Smooth muscle cell (in vitro differentiated cells): ENCODE measurements around the gene KCNQ1OT1. TPM values are rescaled to one million over a fixed set of nuclear protein-coding genes. Genes with fewer than 3 reads are reported as not detected.
A peak's percentile ranks its signal among the peaks of the same experiment; 100 is the strongest.

Source experiments
- DNase-seq: peaks from one replicate; lab custom pipeline; 2025; ENCODE audit not compliant: unreplicated experiment; lab: John Stamatoyannopoulos, UW
- H2AFZ ChIP-seq: fragments of 200-600 bp; sonication (generic); 2 replicates; pipeline ENCODE4 v1.6.0; 2016; ENCODE audit warnings: antibody characterized with exemption, low read depth, mild to moderate bottlenecking
- H3F3A ChIP-seq: fragments of 200-600 bp; sonication (generic); 2 replicates; pipeline ENCODE4 v1.6.0; 2017; ENCODE audit warnings: antibody characterized with exemption, low read depth
- H3K27ac ChIP-seq: fragments of 200-600 bp; sonication (generic); 2 replicates; pipeline ENCODE4 v1.5.1; 2016; ENCODE audit warnings: low read depth, mild to moderate bottlenecking
- H3K27me3 ChIP-seq: fragments of 200-600 bp; sonication (generic); 2 replicates; pipeline ENCODE4 v1.6.1; 2016; ENCODE audit warnings: low read depth, mild to moderate bottlenecking
- H3K36me3 ChIP-seq: fragments of 200-600 bp; sonication (generic); 2 replicates; pipeline ENCODE4 v1.5.1; 2016; ENCODE audit warnings: low read depth
- H3K4me1 ChIP-seq: fragments of 200-600 bp; sonication (generic); 2 replicates; pipeline ENCODE4 v1.5.1; 2016; ENCODE audit warnings: low read depth
- H3K4me2 ChIP-seq: fragments of 200-600 bp; sonication (generic); 2 replicates; pipeline ENCODE4 v1.6.0; 2016; ENCODE audit warnings: mild to moderate bottlenecking
- H3K4me3 ChIP-seq: fragments of 200-600 bp; sonication (generic); 2 replicates; pipeline ENCODE4 v1.5.1; 2016; ENCODE audit warnings: mild to moderate bottlenecking
- H3K79me2 ChIP-seq: fragments of 200-600 bp; sonication (generic); 2 replicates; pipeline ENCODE4 v1.6.0; 2016; ENCODE audit warnings: low read depth, mild to moderate bottlenecking
- H3K9ac ChIP-seq: fragments of 200-600 bp; sonication (generic); 2 replicates; pipeline ENCODE4 v1.6.0; 2016; ENCODE audit warnings: low read depth
- H3K9me3 ChIP-seq: fragments of 200-600 bp; sonication (generic); replicated peaks from 2 replicates; pipeline ENCODE4 v1.5.1; 2016; ENCODE audit warnings: low read depth
- H4K20me1 ChIP-seq: fragments of 200-600 bp; sonication (generic); 2 replicates; pipeline ENCODE4 v1.6.0; 2016; ENCODE audit warnings: low read depth
- CTCF ChIP-seq: fragments of 200-600 bp; sonication (generic); IDR thresholded peaks from 2 replicates; pipeline ENCODE4 v1.5.1; 2017; ENCODE audit warnings: borderline replicate concordance, mild to moderate bottlenecking, antibody characterized with exemption; ENCODE audit not compliant: insufficient read depth, poor library complexity, severe bottlenecking
- WGBS: methylation state at CpG from one replicate; pipeline ENCODE4 v1.1.7; 2016; ENCODE audit warnings: low lambda C conversion rate; 5-methylcytosine and 5-hydroxymethylcytosine counted together
- polyA plus RNA-seq: library from polyadenylated mRNA; unstranded; fragments of >200 nt; fragmentation: Nextera tagmentation; extraction: Ambion mirVana; gene quantifications from 2 replicates; pipeline ENCODE4 v1.2.1, GENCODE V29; 2016
- total RNA-seq: library from RNA; depleted of rRNA; stranded (reverse); fragments of >200 nt; gene quantifications from 2 replicates; pipeline ENCODE4 v1.2.3, GENCODE V29; 2014

The KCNQ1OT1 gene
- total and polyA plus RNA-seq, 2 experiments from 2014 or later: 1.6 to 9.8 TPM

GRCh38 chr11:2708757-2709281 lies 9.0 kb upstream of the KCNQ1OT1 start:
- Histone ChIP-seq H3K4me1 (peaks cover 8% of the 10 kb centered on the region), H3K9ac (no peak overlapping the region), H3K36me3 (no peaks in the 10 kb centered on the region), H3F3A (peaks cover 4% of the 10 kb centered on the region), H2AFZ (no peak overlapping the region), H3K79me2 (no peaks in the 10 kb centered on the region), H4K20me1 (no peaks in the 10 kb centered on the region), H3K27me3 (no peaks in the 10 kb centered on the region), H3K4me3 (peak overlapping the region; percentile 14), H3K27ac (peak overlapping the region; percentile 64), H3K4me2 (peak overlapping the region; percentile 59), H3K9me3 (no peaks in the 10 kb centered on the region)
- WGBS: 28% methylated on average over 14 of the region's 14 CpGs
- no peak for DNase-seq
- TF ChIP-seq CTCF: no peak

GRCh38 chr11:2708151-2708581 lies 8.4 kb upstream of the KCNQ1OT1 start:
- DNase-seq: no peak
- Histone ChIP-seq H3K36me3 (no peaks in the 10 kb centered on the region), H3K9ac (no peak overlapping the region), H3K9me3 (no peaks in the 10 kb centered on the region), H3F3A (peaks cover 4% of the 10 kb centered on the region), H3K79me2 (no peaks in the 10 kb centered on the region), H2AFZ (no peak overlapping the region), H4K20me1 (no peaks in the 10 kb centered on the region), H3K4me3 (no peak overlapping the region), H3K4me2 (peak overlapping the region; percentile 59), H3K4me1 (peaks cover 15% of the 10 kb centered on the region), H3K27me3 (no peaks in the 10 kb centered on the region), H3K27ac (peak overlapping the region; percentile 62)
- 81% methylated on average over 11 of the region's 11 CpGs for WGBS
- TF ChIP-seq CTCF: no peak

- Histone ChIP-seq H3K79me2 (no peaks in the 10 kb centered on the region), H2AFZ (no peak overlapping the region), H3K9me3 (no peaks in the 10 kb centered on the region), H3K27ac (peak overlapping the region; percentile 62), H3K4me1 (peaks cover 17% of the 10 kb centered on the region), H3K4me3 (no peak overlapping the region), H4K20me1 (no peaks in the 10 kb centered on the region), H3K27me3 (no peaks in the 10 kb centered on the region), H3K4me2 (no peak overlapping the region), H3K9ac (no peak overlapping the region), H3F3A (peaks cover 4% of the 10 kb centered on the region), H3K36me3 (no peaks in the 10 kb centered on the region)
- 94% methylated on average over 7 of the region's 7 CpGs for WGBS
- DNase-seq: no peak
- no peak for TF ChIP-seq CTCF
Observed at GRCh38 chr11:2707736-2708135, 7.9 kb upstream of the KCNQ1OT1 start.

- WGBS: 95% methylated on average over 1 of the region's 1 CpG
- no peaks in the 10 kb centered on the region for H3K27me3 ChIP-seq
- H3K36me3 ChIP-seq: no peaks in the 10 kb centered on the region
- H3K27ac ChIP-seq: no peak overlapping the region
- H4K20me1 ChIP-seq: no peaks in the 10 kb centered on the region
- H3K9me3 ChIP-seq: no peaks in the 10 kb centered on the region
- peaks cover 15% of the 10 kb centered on the region for H3F3A ChIP-seq
- H3K4me2 ChIP-seq: no peak overlapping the region
- no peak for TF ChIP-seq CTCF
- H3K79me2 ChIP-seq: no peaks in the 10 kb centered on the region
- peaks cover 17% of the 10 kb centered on the region for H3K4me1 ChIP-seq
- no peak overlapping the region for H3K4me3 ChIP-seq
- no peak overlapping the region for H2AFZ ChIP-seq
- no peak overlapping the region for H3K9ac ChIP-seq
- DNase-seq: no peak
Observed at GRCh38 chr11:2706321-2706720, 6.5 kb upstream of the KCNQ1OT1 start.
